Activated CD8-positive, alpha-beta memory T cell treated with anti-CD3 and anti-CD28 coated beads, Interleukin-2, amount 50 U/mL, for 1 hour (primary cell): Measurements from ENCODE around the gene KLF7.

Source experiments
- DNase-seq: peaks from one replicate; pipeline ENCODE4 v3.0.0-alpha.2; 2020; ENCODE audit errors: extremely low read depth

KLF7 gene

DNA sequence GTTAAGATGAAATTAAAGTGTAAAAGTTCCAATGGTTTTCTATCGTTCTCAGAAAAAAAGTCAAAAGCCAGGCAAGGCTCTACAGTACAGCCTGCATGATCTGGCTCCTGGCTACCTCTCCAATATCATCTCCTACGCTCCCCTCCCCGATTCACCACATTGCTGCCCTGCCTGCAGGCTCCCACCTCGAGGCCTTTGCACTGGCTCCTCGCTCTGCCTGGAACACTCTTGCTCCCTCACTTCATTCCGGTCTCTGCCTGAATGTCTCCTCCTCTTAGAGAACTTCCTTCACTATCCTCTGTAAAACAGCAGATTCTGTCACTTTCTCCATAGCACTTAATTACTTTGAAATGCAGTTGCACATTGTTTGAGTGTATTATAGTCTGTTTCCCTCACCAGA, 72.5 kb downstream of the KLF7 start:
- no peak for DNase-seq

DNA sequence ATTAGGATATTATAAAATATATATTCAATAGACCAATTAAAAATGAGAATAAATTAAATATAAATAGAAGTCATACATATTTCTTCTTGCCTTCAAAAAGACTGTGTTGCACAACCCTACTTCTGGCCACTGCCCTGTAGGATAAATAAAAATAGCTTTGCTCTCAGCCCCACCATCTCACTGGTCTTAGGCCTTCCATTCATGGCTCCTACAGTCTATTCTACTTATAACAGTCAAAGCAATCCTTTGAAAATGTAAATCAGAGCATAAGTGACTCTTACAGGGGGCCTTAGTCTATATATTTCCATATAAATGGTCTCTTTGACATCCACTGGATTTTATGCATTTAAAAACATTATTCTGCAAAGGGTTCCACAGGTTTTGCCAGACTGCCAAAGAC, 72.9 kb downstream of the KLF7 start:
- no peak for DNase-seq

GRCh38 chr2:207091928-207092327, 73.8 kb downstream of the KLF7 start:
- DNase-seq = no peak

GRCh38 chr2:207091176-207091575, 74.6 kb downstream of the KLF7 start:
- DNase-seq = no peak

GRCh38 chr2:207090389-207090788, 75.4 kb downstream of the KLF7 start:
- DNase-seq = no peak

- no peak for DNase-seq
These were observed 76.9 kb downstream of the KLF7 start for GRCh38 chr2:207088839-207089238.

DNA sequence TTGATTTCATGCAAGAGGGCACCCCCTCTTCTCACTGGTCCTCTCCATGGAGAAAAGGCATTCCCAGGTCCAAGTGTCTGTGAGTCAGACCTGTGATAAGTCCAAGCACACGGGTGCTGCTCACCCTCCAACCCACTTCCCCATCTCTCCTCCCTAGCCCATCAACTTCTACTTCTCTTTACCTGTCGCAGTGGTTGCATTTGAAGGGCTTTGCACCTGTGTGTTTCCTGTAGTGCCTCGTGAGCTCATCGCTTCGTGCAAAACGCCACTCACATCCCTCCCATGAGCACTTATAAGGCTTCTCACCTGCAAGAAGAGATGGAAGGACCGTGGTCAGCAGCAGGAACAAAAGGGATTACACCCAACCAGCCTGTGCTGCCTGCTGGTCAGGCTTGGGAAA, 77.5 kb downstream of the KLF7 start:
- no peak for DNase-seq

DNA sequence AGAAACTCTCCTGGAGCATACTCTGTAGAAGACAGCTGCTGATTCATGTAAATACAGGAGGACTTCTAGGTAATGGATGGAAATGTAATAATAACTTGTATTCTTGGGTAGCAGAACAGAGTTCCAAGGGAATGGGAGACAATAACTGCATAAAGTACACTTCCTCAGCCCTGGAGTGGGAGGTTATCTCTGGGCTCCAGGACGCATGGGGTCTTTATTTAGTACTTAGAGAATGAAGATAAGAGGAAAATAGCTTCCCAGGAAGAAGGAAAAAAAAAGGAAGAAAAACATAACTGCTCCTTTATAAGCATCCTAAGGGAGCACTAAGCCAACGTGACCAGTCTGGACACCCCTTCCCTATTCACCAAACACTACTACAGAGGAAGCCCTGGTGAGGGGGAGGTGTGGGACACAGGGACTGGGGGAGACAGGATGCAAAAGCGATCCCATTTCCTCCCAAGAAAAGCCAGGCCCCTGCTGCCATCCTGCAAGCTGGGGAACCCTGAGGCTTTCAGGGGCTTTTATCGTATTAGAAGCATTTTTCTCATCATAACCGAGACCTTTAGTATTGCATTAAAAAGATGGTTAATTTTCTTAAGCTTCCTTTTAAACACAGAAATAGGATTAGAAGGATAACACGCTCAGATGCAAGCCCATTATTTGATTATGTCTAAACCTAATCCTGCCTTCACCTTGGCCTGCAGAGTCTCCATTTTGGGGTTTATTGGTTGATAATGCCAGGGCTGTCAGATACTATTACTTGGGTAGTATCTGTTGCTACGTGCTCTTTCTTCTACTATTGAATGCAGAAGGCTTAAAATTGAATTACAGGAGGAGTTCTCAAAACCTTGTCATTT, 78.5 kb downstream of the KLF7 start:
- no peak for DNase-seq

- DNase-seq = no peak
These were observed 79.6 kb downstream of the KLF7 start for GRCh38 chr2:207086136-207086535.

DNA sequence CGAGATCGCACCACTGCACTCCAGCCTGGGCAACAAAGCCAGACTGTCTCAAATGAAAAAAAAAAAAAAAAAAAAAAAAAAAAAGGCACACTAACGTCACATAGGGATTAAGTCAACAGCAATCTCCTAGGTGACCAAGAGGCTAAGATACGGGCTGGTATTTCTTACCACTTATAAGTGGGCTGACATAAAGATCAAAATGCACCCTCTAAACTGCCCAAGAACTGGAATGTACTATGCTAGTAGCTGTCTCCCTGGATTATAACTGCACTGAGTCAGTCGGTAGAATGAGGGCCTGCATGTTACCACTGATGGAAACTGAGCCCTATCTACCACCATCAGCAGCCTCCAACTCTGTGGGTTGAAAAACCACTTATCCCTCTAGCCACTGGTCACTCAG, 80.6 kb downstream of the KLF7 start:
- no peak for DNase-seq

GRCh38 chr2:207083361-207084110, 82.2 kb downstream of the KLF7 start:
- DNase-seq = no peak

DNA sequence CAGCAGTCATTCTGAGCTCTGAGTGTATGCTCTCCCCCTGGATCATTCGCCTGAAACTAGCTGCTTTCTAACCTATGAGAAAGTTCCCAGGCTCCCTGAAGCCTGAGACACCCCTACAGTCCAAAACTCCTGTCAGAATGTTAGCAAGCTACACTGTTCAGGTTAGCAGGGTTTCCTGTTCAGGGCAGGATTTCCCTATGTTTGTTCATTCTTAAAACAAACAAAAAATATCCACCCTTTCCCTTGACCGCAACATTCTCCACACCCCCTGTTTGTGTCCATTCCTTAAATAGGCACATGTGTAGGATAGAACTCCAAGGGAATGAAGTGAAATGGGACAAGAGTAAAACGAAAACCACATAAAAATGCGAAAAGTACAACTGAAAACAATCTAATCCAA, 83.1 kb downstream of the KLF7 start:
- DNase-seq = no peak

GRCh38 chr2:207078186-207078798, 87.5 kb downstream of the KLF7 start:
- DNase-seq = no peak

DNA sequence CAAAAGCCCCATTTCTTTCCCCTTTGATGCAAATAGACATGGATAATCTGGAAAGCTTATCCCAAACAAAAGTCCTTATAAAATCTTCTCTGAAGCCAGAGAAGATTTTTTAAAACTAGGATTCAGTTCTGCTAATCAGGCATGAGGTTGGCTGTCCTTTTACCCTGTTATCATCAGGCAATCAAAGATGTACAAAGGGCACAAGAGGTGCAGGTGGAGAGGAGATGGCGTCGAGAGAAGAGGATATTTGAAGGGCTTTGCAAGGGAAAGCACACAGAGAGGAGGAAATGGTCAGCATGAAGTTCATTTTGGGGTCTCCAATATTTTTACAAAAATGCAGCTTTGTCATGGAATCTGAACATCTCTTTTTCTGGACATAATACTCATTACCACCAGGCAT, 88.5 kb downstream of the KLF7 start:
- DNase-seq = no peak

- DNase-seq = no peak
These were observed 90.3 kb downstream of the KLF7 start for GRCh38 chr2:207075456-207075855.

DNA sequence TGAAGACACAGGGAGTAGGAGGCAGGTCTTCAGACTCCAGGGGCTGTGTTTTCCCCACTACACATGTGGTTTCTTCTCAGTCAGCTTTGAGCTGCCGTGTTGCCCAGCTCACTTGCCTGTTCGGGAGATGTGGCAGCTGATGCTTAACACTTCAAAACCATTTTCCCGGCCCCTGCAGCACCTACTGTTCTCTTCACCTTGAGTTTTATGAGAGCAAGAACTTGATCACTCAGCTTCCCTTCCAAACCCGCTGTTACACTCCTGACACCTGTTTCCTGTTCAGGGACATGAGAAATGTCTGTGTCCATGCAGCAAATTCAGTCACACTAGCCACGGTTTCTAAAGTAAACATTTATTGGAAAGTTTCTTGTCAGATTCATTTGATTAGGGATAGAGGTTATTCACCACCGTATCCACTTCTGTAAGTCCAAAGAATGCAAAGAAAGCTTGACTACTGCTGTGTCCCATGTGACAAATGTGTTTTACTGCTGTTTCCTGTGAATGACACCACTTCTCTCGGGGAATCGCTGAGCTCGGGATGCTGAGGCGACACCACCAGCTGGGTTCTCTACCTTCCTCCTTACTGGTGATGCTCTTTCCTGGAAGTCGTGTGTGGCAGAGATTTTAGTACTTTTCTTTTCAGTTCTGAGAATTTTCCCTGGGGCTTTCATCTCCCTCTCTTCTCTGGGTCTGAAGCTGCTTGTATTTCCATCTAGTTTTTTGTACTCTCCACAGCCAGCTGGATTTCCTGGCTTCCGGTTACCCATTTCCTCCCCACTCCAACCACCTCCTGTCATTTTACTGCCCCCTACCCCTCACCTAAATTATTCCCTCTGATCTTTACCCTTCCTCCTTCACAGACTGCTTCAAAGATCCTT, 91.7 kb downstream of the KLF7 start:
- DNase-seq = no peak

DNA sequence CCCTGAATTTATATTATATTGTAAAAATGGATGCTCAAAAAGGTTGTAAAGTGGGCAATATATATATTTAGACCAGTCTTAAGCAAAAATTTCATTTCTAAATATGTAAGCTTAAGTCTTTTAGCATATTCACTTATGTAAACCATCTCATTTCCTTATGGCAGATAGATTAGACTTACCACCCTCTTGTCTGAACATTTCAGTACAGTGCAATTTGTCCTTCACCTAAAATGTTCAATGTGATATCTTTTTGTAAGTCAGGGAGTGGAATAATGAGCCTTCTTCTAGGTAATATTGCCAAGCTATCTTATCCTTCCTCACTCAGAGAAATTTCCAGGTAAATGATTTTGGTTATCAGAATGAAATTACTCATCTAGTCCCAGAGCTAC, 92.3 kb downstream of the KLF7 start:
- DNase-seq = no peak

GRCh38 chr2:207072571-207072970, 93.2 kb downstream of the KLF7 start:
- DNase-seq = no peak

- DNase-seq = no peak
These were observed 93.9 kb downstream of the KLF7 start for GRCh38 chr2:207071820-207072219.

GRCh38 chr2:207067473-207067872, 98.3 kb downstream of the KLF7 start:
- DNase-seq = no peak

GRCh38 chr2:207066791-207067460, 98.8 kb downstream of the KLF7 start:
- no peak for DNase-seq
